Right lobe of liver (tissue), 6 donors: ENCODE measurements around the gene KCNC1. TPM values are rescaled to one million over a fixed set of nuclear protein-coding genes. Genes with fewer than 3 reads are reported as not detected.

Experiments used
- ATAC-seq, 4 donors: fragments of 200-7000 bp; cut with Tn5 transposase; one replicate each; pipeline ENCODE4 v1.9.1; 2020; ENCODE audit warnings: mild to moderate bottlenecking in 4 of 4, moderate library complexity in 4 of 4
- DNase-seq, 3 donors: peaks; one replicate each; pipeline ENCODE4 v3.0.0-alpha.2; 2020
- H3K27ac ChIP-seq, 3 donors: fragments of 200-600 bp; one replicate each; pipeline ENCODE4 v1.8.0; 2022
- H3K27me3 ChIP-seq, 2 donors: fragments of 200-600 bp; one replicate each; pipeline ENCODE4 v1.8.0; 2022
- H3K36me3 ChIP-seq, 4 donors: fragments of 200-600 bp; sonication (generic) in 1 of 4; one replicate each; pipeline versions ENCODE4 v1.5.1 to v1.8.0; 2017 to 2022; ENCODE audit warnings: control low read depth in 1 of 4
- H3K4me1 ChIP-seq, 4 donors: fragments of 200-600 bp; sonication (generic) in 1 of 4; one replicate each; pipeline versions ENCODE4 v1.5.1 to v1.8.0; 2017 to 2022; ENCODE audit warnings: control low read depth in 1 of 4
- H3K4me3 ChIP-seq, 3 donors: fragments of 200-600 bp; one replicate each; pipeline ENCODE4 v1.8.0; 2022
- H3K9me3 ChIP-seq, 4 donors: fragments of 200-600 bp; sonication (generic) in 1 of 4; one replicate each; pipeline versions ENCODE4 v1.5.1 to v1.8.0; 2017 to 2022; ENCODE audit warnings: control low read depth in 1 of 4
- CTCF ChIP-seq, 4 donors: fragments of 200-600 bp in 3 of 4; fragments of 450-650 bp in 1 of 4; IDR thresholded peaks; one replicate each; pipeline versions ENCODE4 v1.5.1 to v1.8.0; 2016 to 2022; ENCODE audit warnings: antibody characterized with exemption in 4 of 4, mild to moderate bottlenecking in 2 of 4
- POLR2A ChIP-seq: fragments of 450-650 bp; IDR thresholded peaks from one replicate; pipeline ENCODE4 v1.6.1; 2017; ENCODE audit warnings: antibody characterized with exemption, mild to moderate bottlenecking
- WGBS: methylation state at CpG from one replicate; pipeline ENCODE4 v1.1.6; 2018; ENCODE audit warnings: low coverage, low lambda C conversion rate; ENCODE audit not compliant: insufficient coverage; ENCODE audit errors: missing lambda C conversion rate; 5-methylcytosine and 5-hydroxymethylcytosine counted together
- intact Hi-C, 2 donors: fragments of 100-400 bp; cut with DNase I; formaldehyde crosslinking; loops; one replicate each; pipeline versions ENCODE4 v1.11.2 to v1.14.1; 2022
- total RNA-seq, 6 experiments: library from RNA; depleted of rRNA in 2 of 6; stranded (reverse); fragments of >200 nt in 2 of 6; fragmentation: NEBNext Ultra II Directional in 3 of 6; extraction: Animal tissue kit (Norgen Biotek cat#: 25700) in 3 of 6; gene quantifications; one replicate each; pipeline versions ENCODE4 v1.1.0 to v1.2.4, GENCODE V29; 2016 to 2023
- donor health status: DM: no; HTN: yes; CAD: no.
- donor health status: DM: no; HTN: no; CAD: no.
- donor health status: DM: no; HTN: no; CAD: no.
- donor health status: DM: no; HTN: yes; CAD: no.
- donor health status: DM: no; HTN: yes; CAD: no.

The KCNC1 gene
- total RNA-seq, 6 experiments from 2014 or later, result not detected

GRCh38 chr11:17700991-17701390 lies 33.6 kb upstream of the KCNC1 start:
- H3K27me3 ChIP-seq, result peaks cover 0 to 1% of the 10 kb centered on the region in 2 donors
- 86% methylated on average over 2 of the region's 4 CpGs for WGBS
- H3K4me1 ChIP-seq, result no peaks in the 10 kb centered on the region
- H3K4me3 ChIP-seq, result no peak overlapping the region
- ATAC-seq, result no peak
- H3K9me3 ChIP-seq, result no peaks in the 10 kb centered on the region
- intact Hi-C loops, result no loop called here
- no peaks in the 10 kb centered on the region for H3K36me3 ChIP-seq
- H3K27ac ChIP-seq, result no peak overlapping the region
- no peak for DNase-seq
- TF ChIP-seq POLR2A (no peak), CTCF (IDR thresholded peaks at IDR 0.05) (no peak)

- 52% methylated on average over 5 of the region's 5 CpGs for WGBS
- Histone ChIP-seq H3K27me3 (no peaks in the 10 kb centered on the region), H3K27ac (no peak overlapping the region), H3K9me3 (no peaks in the 10 kb centered on the region), H3K4me1 (no peaks in the 10 kb centered on the region), H3K4me3 (no peak overlapping the region), H3K36me3 (no peaks in the 10 kb centered on the region)
- no peak for ATAC-seq
- no peak for DNase-seq
- intact Hi-C loops, result no loop called here
- no peak for TF ChIP-seq CTCF (IDR thresholded peaks at IDR 0.05)
- no peak for TF ChIP-seq POLR2A
These were observed 31.7 kb upstream of the KCNC1 start for GRCh38 chr11:17702876-17703275.

- Histone ChIP-seq H3K4me3 (no peak overlapping the region), H3K9me3 (no peaks in the 10 kb centered on the region), H3K4me1 (no peaks in the 10 kb centered on the region), H3K36me3 (no peaks in the 10 kb centered on the region), H3K27me3 (no peaks in the 10 kb centered on the region), H3K27ac (no peak overlapping the region)
- DNase-seq, result no peak
- no peak for TF ChIP-seq CTCF (IDR thresholded peaks at IDR 0.05)
- intact Hi-C loops, result no loop called here
- no peak for ATAC-seq
- 86% methylated on average over 2 of the region's 2 CpGs for WGBS
These were observed 30.6 kb upstream of the KCNC1 start for GRCh38 chr11:17703951-17704350.

GRCh38 chr11:17707830-17708229 lies 26.8 kb upstream of the KCNC1 start:
- DNase-seq (no peak), ATAC-seq (peak in 1 of 4 donors; percentile 15)
- Histone ChIP-seq H3K27ac (no peak overlapping the region), H3K4me3 (no peak overlapping the region), H3K9me3 (no peaks in the 10 kb centered on the region), H3K4me1 (no peaks in the 10 kb centered on the region), H3K27me3 (no peaks in the 10 kb centered on the region), H3K36me3 (no peaks in the 10 kb centered on the region)
- WGBS, result no CpG with 5 or more reads among the region's 4 CpGs
- TF ChIP-seq POLR2A (no peak), CTCF (IDR thresholded peaks at IDR 0.05) (no peak)
- intact Hi-C loops, result no loop called here

GRCh38 chr11:17711836-17712235 lies 22.7 kb upstream of the KCNC1 start:
- intact Hi-C loops, result loop anchor here in 1 of 2 donors (5.0 kb wide), 1 partner anchor 100 kb away; no protein-coding TSS in a partner anchor

More at GRCh38 chr11:17711836-17712235, 22.7 kb upstream of the KCNC1 start:
- no peak for TF ChIP-seq CTCF (IDR thresholded peaks at IDR 0.05)
- no peak for TF ChIP-seq POLR2A
- no peaks in the 10 kb centered on the region for H3K4me1 ChIP-seq
- WGBS, result 21% methylated on average over 3 of the region's 4 CpGs
- H3K36me3 ChIP-seq, result no peaks in the 10 kb centered on the region
- no peaks in the 10 kb centered on the region for H3K9me3 ChIP-seq
- H3K4me3 ChIP-seq, result no peak overlapping the region
- no peaks in the 10 kb centered on the region for H3K27me3 ChIP-seq
- no peak overlapping the region for H3K27ac ChIP-seq
- DNase-seq (no peak), ATAC-seq (no peak)
